Measurements from ENCODE around the gene RASAL2. TPM values are rescaled to one million over a fixed set of nuclear protein-coding genes. Genes with fewer than 3 reads are reported as not detected.

RASAL2 gene
- total RNA-seq, 1 experiment from 2014 or later, result 22.2 TPM

DNA sequence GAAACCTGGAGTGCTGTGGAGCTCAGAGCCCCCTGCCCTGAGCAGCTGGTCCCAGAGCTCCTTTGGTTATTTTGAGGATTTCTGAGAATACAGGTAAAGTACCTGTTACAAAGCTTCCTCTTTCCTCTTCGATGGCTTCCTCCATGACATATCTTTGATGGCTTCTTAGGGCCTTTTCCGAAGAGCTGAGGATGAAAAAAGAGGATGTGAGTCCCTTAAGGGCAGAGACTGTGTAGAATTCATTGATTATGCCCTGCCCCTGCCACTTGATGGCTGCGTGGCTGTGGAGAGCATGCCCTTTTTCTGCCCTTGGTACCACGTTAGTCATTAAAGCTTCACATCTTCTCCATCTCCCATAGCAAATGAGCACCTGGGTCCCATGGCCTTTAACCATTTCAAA lies 433.2 kb downstream of the RASAL2 start:
- H3K79me1 ChIP-seq (ENCODE audit: insufficient read depth, low read depth, low read length, poor library complexity, severe bottlenecking), result no peaks in the 10 kb centered on the region
- no peak overlapping the region for H2BK15ac ChIP-seq (ENCODE audit: low read depth, low read length)
- H3K27ac ChIP-seq (ENCODE audit: insufficient read length, low read depth, low read length), result no peak overlapping the region
- TF ChIP-seq, protein P1, sequence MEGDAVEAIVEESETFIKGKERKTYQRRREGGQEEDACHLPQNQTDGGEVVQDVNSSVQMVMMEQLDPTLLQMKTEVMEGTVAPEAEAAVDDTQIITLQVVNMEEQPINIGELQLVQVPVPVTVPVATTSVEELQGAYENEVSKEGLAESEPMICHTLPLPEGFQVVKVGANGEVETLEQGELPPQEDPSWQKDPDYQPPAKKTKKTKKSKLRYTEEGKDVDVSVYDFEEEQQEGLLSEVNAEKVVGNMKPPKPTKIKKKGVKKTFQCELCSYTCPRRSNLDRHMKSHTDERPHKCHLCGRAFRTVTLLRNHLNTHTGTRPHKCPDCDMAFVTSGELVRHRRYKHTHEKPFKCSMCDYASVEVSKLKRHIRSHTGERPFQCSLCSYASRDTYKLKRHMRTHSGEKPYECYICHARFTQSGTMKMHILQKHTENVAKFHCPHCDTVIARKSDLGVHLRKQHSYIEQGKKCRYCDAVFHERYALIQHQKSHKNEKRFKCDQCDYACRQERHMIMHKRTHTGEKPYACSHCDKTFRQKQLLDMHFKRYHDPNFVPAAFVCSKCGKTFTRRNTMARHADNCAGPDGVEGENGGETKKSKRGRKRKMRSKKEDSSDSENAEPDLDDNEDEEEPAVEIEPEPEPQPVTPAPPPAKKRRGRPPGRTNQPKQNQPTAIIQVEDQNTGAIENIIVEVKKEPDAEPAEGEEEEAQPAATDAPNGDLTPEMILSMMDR (conservative IDR thresholded peaks at IDR 0.05), result no peak
- no peak overlapping the region for H4K91ac ChIP-seq (ENCODE audit: insufficient read length, low read depth, low read length)
- no peak overlapping the region for H3K4me2 ChIP-seq (ENCODE audit: insufficient read depth, insufficient read length, low read length)
- Mint-ChIP-seq H3K9me3 (no peaks in the 10 kb centered on the region; a peak in 1 of 5 replicates), H3K4me1 (no peaks in the 10 kb centered on the region), H3K27me3 (ENCODE audit: low read depth) (no peaks in the 10 kb centered on the region; the same call in none of the 2 replicates), H3K27ac (no peak overlapping the region), H3K4me3 (no peak overlapping the region), H3K36me3 (ENCODE audit: insufficient read depth in 1 of 3, low read depth in 3 of 3) (no peaks in the 10 kb centered on the region)
- H2AFZ ChIP-seq (ENCODE audit: low read length), result no peak overlapping the region
- H4K20me1 ChIP-seq (ENCODE audit: control insufficient read depth, insufficient read depth, insufficient read length), result no peaks in the 10 kb centered on the region
- H3K9me3 ChIP-seq (ENCODE audit: control insufficient read depth, low read depth, low read length), result no peaks in the 10 kb centered on the region
- H3K23ac ChIP-seq (ENCODE audit: insufficient read length, low read depth, low read length), result no peak overlapping the region
- H3K14ac ChIP-seq (ENCODE audit: insufficient read depth, low read length), result no peak overlapping the region
- H3K27me3 ChIP-seq (ENCODE audit: insufficient read depth, low read length), result no peaks in the 10 kb centered on the region
- H3K56ac ChIP-seq (ENCODE audit: insufficient read length, low read depth, low read length), result no peak overlapping the region
- no peak overlapping the region for H2BK5ac ChIP-seq (ENCODE audit: insufficient read length, low read length)
- no peak overlapping the region for H2BK20ac ChIP-seq (ENCODE audit: low read depth, low read length, poor library complexity, severe bottlenecking)
- no peak overlapping the region for H4K8ac ChIP-seq (replicated peaks; ENCODE audit: insufficient read length, low read depth, low read length)
- no peak for DNase-seq
- no peak overlapping the region for H2AK5ac ChIP-seq (ENCODE audit: insufficient read length, low read length)
- no peak overlapping the region for H3K18ac ChIP-seq (ENCODE audit: insufficient read length, low read depth, low read length)
- H3K4ac ChIP-seq (ENCODE audit: low read depth, low read length), result no peak overlapping the region
- no peak overlapping the region for H2BK12ac ChIP-seq (ENCODE audit: insufficient read length, low read depth, low read length)
- no peak overlapping the region for H4K5ac ChIP-seq (ENCODE audit: insufficient read length, low read depth, low read length)
- no peaks in the 10 kb centered on the region for H3K4me1 ChIP-seq (ENCODE audit: insufficient read depth, low read length)
- H3K79me2 ChIP-seq (ENCODE audit: insufficient read depth, low read length), result no peaks in the 10 kb centered on the region
- H3K9ac ChIP-seq (ENCODE audit: extremely low read depth, insufficient read length, low read length), result no peak overlapping the region
- WGBS (ENCODE audit: extremely low coverage, insufficient read length, low lambda C conversion rate), result no CpG with 5 or more reads among the region's 4 CpGs
- peaks cover 2% of the 10 kb centered on the region for H3K23me2 ChIP-seq (ENCODE audit: insufficient read length, low read depth, low read length, poor library complexity, severe bottlenecking)
- H2BK120ac ChIP-seq (ENCODE audit: low read depth, low read length, poor library complexity, severe bottlenecking), result no peak overlapping the region
- H3T11ph ChIP-seq (ENCODE audit: low read length), result no peak overlapping the region
